WERI-Rb-1 (cell line): ENCODE results near the gene ZBTB22.
"Not testable (repeated sequence)": the region's sequence is repeated elsewhere in the genome, so short reads cannot be mapped to it uniquely, and the experiment has no call there.

Source experiments
- DNase-seq: peaks from one replicate; pipeline ENCODE4 v3.0.0-alpha.2; 2020
- H3K27ac ChIP-seq: fragments of 250-450 bp; sonication (Bioruptor Pico); 2 replicates; pipeline ENCODE4 v1.5.1; 2020; ENCODE audit warnings: mild to moderate bottlenecking, moderate library complexity
- H3K27me3 ChIP-seq: fragments of 250-450 bp; sonication (Bioruptor Pico); 2 replicates; pipeline ENCODE4 v1.5.1; 2021; ENCODE audit warnings: mild to moderate bottlenecking, low read depth, moderate library complexity; ENCODE audit not compliant: insufficient read depth, severe bottlenecking
- H3K36me3 ChIP-seq: fragments of 250-450 bp; sonication (Bioruptor Pico); 2 replicates; pipeline ENCODE4 v1.5.1; 2020; ENCODE audit warnings: mild to moderate bottlenecking, moderate library complexity
- H3K4me3 ChIP-seq: 2 replicates; pipeline ENCODE4 v1.5.1; 2011; ENCODE audit warnings: low read depth, mild to moderate bottlenecking, control low read depth, low read length
- H3K9me3 ChIP-seq: fragments of 250-450 bp; sonication (Bioruptor Pico); 2 replicates; pipeline ENCODE4 v1.5.1; 2021; ENCODE audit warnings: mild to moderate bottlenecking, moderate library complexity; ENCODE audit not compliant: severe bottlenecking
- TF ChIP-seq, protein P1 (sequence below): IDR thresholded peaks from 2 replicates; pipeline ENCODE4 v1.5.1; 2011; ENCODE audit warnings: low read depth, mild to moderate bottlenecking, control low read depth, inconsistent platforms, low read length

The ZBTB22 gene

DNA sequence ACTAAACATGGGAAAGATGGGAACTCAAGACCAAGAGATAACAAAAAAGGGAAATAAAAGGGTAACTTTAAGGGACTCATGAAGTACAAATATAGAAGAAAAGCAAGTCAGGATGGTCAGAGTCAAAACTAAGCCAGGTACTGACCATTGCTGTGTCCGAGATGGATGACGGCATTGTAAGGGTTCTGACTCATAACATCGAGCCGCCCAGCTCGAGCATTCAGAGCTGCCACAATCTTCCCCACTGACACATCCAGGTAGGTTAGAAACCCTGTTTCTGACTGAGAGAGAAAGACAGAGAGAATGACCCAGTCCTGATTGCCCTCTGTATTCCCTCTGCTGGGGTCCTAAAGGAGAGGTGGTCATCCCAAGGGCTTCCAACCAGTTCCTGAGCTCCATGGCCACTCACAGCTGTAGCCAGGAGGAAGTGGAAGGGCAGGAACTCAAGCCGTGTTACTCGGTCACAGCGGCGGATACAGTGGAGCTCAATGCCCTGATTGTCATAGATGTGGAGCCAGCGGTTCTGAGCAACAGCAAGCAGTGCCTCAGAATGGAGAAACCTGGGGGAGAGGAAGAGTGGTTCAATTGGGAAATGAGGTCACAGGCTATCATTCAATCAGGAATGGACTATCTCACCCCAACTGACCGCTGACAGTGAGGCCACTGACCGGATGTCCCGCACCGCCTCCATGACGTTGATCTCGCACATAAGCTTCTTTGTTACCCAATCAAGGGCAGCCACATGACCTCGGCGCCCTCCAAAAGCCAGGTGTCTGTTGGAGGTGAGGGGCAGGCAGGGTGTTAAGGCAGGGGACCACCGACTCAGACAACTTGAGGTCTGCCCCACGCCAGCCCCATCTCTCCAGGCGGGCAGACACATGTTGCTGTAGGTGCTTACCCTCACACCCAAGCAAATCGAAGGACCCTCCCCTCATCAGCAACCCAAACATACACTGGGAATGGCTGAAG is 30.3 kb downstream of the ZBTB22 start:
- Histone ChIP-seq H3K9me3 (no peaks in the 10 kb centered on the region), H3K36me3 (peaks cover 73% of the 10 kb centered on the region), H3K27me3 (no peaks in the 10 kb centered on the region), H3K27ac (no peak overlapping the region), H3K4me3 (no peak overlapping the region)
- TF ChIP-seq, protein P1, sequence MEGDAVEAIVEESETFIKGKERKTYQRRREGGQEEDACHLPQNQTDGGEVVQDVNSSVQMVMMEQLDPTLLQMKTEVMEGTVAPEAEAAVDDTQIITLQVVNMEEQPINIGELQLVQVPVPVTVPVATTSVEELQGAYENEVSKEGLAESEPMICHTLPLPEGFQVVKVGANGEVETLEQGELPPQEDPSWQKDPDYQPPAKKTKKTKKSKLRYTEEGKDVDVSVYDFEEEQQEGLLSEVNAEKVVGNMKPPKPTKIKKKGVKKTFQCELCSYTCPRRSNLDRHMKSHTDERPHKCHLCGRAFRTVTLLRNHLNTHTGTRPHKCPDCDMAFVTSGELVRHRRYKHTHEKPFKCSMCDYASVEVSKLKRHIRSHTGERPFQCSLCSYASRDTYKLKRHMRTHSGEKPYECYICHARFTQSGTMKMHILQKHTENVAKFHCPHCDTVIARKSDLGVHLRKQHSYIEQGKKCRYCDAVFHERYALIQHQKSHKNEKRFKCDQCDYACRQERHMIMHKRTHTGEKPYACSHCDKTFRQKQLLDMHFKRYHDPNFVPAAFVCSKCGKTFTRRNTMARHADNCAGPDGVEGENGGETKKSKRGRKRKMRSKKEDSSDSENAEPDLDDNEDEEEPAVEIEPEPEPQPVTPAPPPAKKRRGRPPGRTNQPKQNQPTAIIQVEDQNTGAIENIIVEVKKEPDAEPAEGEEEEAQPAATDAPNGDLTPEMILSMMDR = no peak
- no peak for DNase-seq

DNA sequence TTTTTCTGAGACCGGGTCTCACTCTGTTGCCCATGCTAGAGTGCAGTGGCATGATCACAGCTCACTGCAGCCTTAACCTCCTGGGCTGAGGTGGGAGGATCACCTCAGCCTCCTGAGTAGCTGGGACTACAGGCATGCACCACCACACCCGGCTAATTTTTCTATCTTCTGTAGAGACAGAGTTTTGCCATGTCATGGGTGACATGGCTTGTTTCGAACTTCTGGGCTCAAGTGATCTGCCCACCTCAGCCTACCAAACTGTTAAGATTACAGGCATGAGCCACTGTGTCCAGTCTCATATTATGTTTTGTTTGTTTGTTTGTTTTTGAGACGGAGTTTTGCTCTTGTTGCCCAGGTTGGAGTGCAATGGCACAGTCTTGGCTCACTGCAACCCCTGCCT is 32.3 kb downstream of the ZBTB22 start:
- H3K36me3 ChIP-seq = peaks cover 73% of the 10 kb centered on the region
- DNase-seq, H3K27me3 ChIP-seq, H3K4me3 ChIP-seq, H3K9me3 ChIP-seq, H3K27ac ChIP-seq: not testable (repeated sequence)

DNA sequence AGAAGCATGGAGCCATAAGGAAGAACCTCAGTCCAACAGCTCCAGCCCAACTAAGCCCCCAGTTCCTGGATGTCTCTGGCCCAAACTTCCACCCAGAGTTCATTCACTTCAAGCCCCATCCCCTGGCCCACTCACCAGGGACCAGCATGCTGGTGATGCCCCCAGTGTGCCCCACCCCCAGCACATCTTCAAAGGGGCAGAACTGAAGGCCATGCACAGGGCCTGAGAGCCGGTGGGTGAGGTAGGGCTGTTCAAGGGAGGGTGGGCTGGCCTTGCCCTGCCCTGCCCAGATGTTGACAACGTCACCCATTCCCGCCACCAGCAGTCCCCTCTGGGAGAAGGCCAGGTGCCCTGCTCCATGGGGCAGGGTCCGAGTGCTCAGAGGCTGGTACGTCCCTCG is 37.0 kb downstream of the ZBTB22 start:
- TF ChIP-seq, protein P1 = no peak
- no peak for DNase-seq
- Histone ChIP-seq H3K36me3 (peaks cover 80% of the 10 kb centered on the region), H3K4me3 (no peak overlapping the region), H3K9me3 (no peaks in the 10 kb centered on the region), H3K27ac (peak overlapping the region; percentile 49), H3K27me3 (no peaks in the 10 kb centered on the region)

DNA sequence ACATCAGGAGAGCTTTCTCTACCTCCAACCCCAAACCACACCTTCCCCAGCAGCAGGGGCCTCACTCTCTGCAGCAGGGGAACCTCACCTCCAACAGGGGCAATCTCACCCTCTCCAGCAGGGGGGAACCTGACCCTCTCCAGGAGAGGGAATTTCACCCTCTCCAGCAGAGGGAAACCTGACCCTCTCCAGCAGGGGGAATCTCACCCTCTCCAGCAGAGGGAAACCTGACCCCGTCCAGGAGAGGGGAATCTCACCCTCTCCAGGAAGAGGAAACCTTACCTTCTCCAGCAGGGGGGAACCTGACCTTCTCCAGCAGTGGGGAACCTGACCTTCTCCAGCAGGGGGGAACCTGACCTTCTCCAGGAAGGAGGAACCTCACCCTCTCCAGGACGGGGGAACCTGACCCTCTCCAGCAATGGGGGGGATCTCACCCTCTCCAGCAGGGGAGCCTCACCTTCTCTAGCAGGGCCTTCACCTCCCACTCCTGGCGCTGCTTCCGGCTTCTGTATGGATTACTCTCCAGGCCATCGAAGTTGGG is 37.5 kb downstream of the ZBTB22 start:
- Histone ChIP-seq H3K4me3 (no peak overlapping the region), H3K27ac (peak overlapping the region; percentile 82), H3K27me3 (no peaks in the 10 kb centered on the region), H3K9me3 (no peaks in the 10 kb centered on the region), H3K36me3 (peaks cover 80% of the 10 kb centered on the region)
- TF ChIP-seq, protein P1 = peak; percentile 96
- peak; percentile 93 for DNase-seq

DNA sequence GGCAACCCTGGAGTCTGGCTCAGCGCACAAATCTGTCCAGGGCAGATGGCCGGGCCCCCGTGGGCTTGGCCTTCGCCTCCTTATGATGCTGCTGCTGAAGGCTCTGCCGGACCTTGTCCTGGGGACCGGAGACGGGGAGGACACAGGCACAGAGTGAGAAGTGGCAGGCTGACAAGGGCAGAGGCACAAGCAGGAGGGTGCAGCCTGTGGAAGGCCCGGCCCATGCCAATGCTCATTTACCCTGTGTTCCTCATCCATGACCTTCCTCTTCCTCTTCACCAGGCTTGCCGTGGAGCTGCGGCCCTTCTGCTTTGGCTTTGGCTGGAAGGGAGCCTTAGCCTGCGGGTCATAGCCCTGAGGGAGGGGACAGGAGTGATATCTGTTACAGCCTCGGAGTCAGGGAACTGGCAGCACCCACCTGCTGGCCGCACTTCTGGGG is 38.3 kb downstream of the ZBTB22 start:
- H3K27ac ChIP-seq = peak overlapping the region; percentile 82
- no peaks in the 10 kb centered on the region for H3K9me3 ChIP-seq
- H3K4me3 ChIP-seq = no peak overlapping the region
- TF ChIP-seq, protein P1 = no peak
- peak; percentile 81 for DNase-seq
- H3K36me3 ChIP-seq = peaks cover 80% of the 10 kb centered on the region
- no peaks in the 10 kb centered on the region for H3K27me3 ChIP-seq

DNA sequence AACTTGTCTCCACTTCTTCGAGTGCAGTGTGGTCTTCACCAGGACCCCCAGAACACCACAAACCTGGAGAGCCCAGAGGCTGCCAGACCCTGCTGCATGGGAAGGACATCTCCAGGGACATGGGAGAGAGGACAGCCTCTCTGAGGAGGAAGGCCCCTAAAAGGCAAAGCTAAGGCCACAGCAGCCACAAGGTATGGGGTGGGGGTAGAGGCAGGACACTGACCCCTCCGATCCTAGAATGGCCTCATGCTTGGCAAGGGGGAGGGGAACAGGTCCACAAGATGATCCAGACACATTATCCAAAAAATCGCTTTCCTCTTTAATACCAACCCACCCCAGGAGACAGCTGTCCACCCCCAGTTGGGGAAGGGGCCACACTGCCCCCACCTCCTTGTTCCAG is 38.7 kb downstream of the ZBTB22 start:
- TF ChIP-seq, protein P1 = no peak
- H3K36me3 ChIP-seq = peaks cover 80% of the 10 kb centered on the region
- no peak for DNase-seq
- peak overlapping the region; percentile 82 for H3K27ac ChIP-seq
- H3K27me3 ChIP-seq = no peaks in the 10 kb centered on the region
- H3K4me3 ChIP-seq = no peak overlapping the region
- no peaks in the 10 kb centered on the region for H3K9me3 ChIP-seq
